Endodermal cell (in vitro differentiated cells): Measurements from ENCODE around the gene PER1. TPM values are rescaled to one million over a fixed set of nuclear protein-coding genes. Genes with fewer than 3 reads are reported as not detected.
A peak's percentile ranks its signal among the peaks of the same experiment; 100 is the strongest.

Experiments used
- DNase-seq: peaks from one replicate; pipeline ENCODE4 v3.0.0-alpha.2; 2017
- H3K27ac ChIP-seq: 2 replicates; pipeline ENCODE4 v1.5.1; 2013; ENCODE audit warnings: mild to moderate bottlenecking, low read depth, low read length, moderate library complexity
- H3K27me3 ChIP-seq: 2 replicates; pipeline ENCODE4 v1.6.1; 2013; ENCODE audit warnings: mild to moderate bottlenecking, low read length, moderate library complexity; ENCODE audit not compliant: insufficient read depth, control insufficient read depth, poor library complexity, severe bottlenecking
- H3K36me3 ChIP-seq: 2 replicates; pipeline ENCODE4 v1.7.0; 2013; ENCODE audit warnings: mild to moderate bottlenecking, low read length, moderate library complexity; ENCODE audit not compliant: control insufficient read depth, insufficient read depth
- H3K4me1 ChIP-seq: one replicate; pipeline ENCODE4 v1.7.0; 2013; ENCODE audit warnings: low read length; ENCODE audit not compliant: control insufficient read depth, insufficient read depth
- H3K4me3 ChIP-seq: 2 replicates; pipeline ENCODE4 v1.5.1; 2013; ENCODE audit warnings: mild to moderate bottlenecking, low read length, moderate library complexity
- H3K9ac ChIP-seq: 2 replicates; pipeline ENCODE4 v1.6.1; 2013; ENCODE audit warnings: mild to moderate bottlenecking, low read length, moderate library complexity; ENCODE audit not compliant: poor library complexity, severe bottlenecking; ENCODE audit errors: extremely low read depth
- H3K9me3 ChIP-seq: 2 replicates; pipeline ENCODE4 v1.6.1; 2013; ENCODE audit warnings: mild to moderate bottlenecking, low read length, moderate library complexity; ENCODE audit not compliant: control insufficient read depth
- H3K27ac Mint-ChIP-seq: 2 replicates; pipeline ENCODE4 v1.8.0; 2020; ENCODE audit warnings: mixed read lengths
- H3K27me3 Mint-ChIP-seq: 2 replicates; pipeline ENCODE4 v1.8.0; 2021; ENCODE audit warnings: mild to moderate bottlenecking, mixed read lengths; ENCODE audit not compliant: insufficient read depth
- H3K36me3 Mint-ChIP-seq: 2 replicates; pipeline ENCODE4 v1.8.0; 2020; ENCODE audit warnings: low read depth, mixed read lengths
- H3K4me1 Mint-ChIP-seq: 2 replicates; pipeline ENCODE4 v1.8.0; 2020; ENCODE audit warnings: mixed read lengths
- H3K4me3 Mint-ChIP-seq: 2 replicates; pipeline ENCODE4 v1.8.0; 2020; ENCODE audit warnings: mild to moderate bottlenecking, moderate library complexity, mixed read lengths
- H3K9me3 Mint-ChIP-seq: 2 replicates; pipeline ENCODE4 v1.8.0; 2020; ENCODE audit warnings: mild to moderate bottlenecking, mixed read lengths
- WGBS, 2 experiments: methylation state at CpG; one replicate each; pipeline versions ENCODE4 v1.1.5 to v1.1.7; 2013; ENCODE audit warnings: missing lambda C conversion rate in 2 of 2, mixed read lengths in 1 of 2; ENCODE audit not compliant: insufficient coverage in 1 of 2, insufficient read length in 1 of 2; 5-methylcytosine and 5-hydroxymethylcytosine counted together
- total RNA-seq, 2 donors: library from RNA; stranded (reverse); fragmentation: NEBNext Ultra II Directional in 1 of 2; extraction: Animal tissue kit (Norgen Biotek cat#: 25700) in 1 of 2; gene quantifications; 2 replicates in 1 of 2; 3 replicates in 1 of 2; pipeline ENCODE4 v1.2.1, GENCODE V29; 2021
- TF ChIP-seq, protein P1 (sequence below): fragments of 200-600 bp; sonication (generic); conservative IDR thresholded peaks from 2 replicates; pipeline ENCODE4 v1.5.0; 2021; ENCODE audit warnings: antibody characterized with exemption, mild to moderate bottlenecking

PER1 gene
- total RNA-seq, 2 donors from 2014 or later, result 38.3 to 53.7 TPM

DNA sequence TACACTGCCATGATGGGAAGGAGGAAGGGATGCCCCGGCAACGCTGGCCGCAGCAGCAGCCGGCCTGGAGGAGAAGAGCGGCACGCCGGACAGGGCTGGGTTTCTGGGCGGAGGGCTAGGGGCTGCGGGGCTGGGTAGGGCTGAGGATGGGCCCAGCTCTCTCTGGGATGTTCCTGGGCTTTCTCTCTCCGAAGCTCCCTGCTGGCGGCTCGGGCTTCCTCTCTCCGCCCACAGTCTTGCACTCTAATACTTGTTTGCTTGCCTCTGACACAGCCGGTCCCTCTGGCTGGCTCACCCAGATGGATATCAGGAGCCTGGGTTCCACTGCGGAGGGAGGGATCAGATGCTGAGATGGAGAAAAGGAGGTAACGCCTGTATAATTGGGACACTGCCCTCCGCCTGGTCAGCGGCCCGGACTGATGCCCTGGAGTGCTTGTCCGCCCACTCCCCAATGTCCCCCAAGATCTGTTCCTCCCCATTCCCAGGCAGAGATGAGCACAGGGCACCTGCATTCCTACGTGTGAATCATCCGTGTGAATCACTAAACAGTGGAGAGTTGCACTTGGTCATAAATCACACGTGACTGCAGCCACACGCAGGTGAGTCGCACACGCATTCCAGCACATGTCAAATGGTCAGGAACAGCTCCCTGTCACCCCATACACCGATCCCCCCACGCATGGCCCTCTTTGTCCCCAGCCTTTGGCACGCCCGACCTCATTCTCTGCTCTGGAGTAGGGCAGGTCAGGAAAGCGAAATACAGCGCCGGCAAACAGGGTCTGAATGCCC is 34.0 kb downstream of the PER1 start, which contains the start of gene ALOXE3:
TSS of gene ALOXE3 (minus strand) at position 535 of the 789 bp plus-strand sequence. CDS start at position 11, 524 bp downstream.
- no peaks in the 10 kb centered on the region for H3K36me3 ChIP-seq
- H3K4me3 ChIP-seq, result peak within 1 kb of the TSS; percentile 91
- peak within 1 kb of the TSS; percentile 83 for H3K4me3 Mint-ChIP-seq
- no peak within 1 kb of the TSS for H3K9ac ChIP-seq
- H3K9me3 Mint-ChIP-seq, result no peaks in the 10 kb centered on the region
- no peaks in the 10 kb centered on the region for H3K4me1 ChIP-seq
- TF ChIP-seq, protein P1, sequence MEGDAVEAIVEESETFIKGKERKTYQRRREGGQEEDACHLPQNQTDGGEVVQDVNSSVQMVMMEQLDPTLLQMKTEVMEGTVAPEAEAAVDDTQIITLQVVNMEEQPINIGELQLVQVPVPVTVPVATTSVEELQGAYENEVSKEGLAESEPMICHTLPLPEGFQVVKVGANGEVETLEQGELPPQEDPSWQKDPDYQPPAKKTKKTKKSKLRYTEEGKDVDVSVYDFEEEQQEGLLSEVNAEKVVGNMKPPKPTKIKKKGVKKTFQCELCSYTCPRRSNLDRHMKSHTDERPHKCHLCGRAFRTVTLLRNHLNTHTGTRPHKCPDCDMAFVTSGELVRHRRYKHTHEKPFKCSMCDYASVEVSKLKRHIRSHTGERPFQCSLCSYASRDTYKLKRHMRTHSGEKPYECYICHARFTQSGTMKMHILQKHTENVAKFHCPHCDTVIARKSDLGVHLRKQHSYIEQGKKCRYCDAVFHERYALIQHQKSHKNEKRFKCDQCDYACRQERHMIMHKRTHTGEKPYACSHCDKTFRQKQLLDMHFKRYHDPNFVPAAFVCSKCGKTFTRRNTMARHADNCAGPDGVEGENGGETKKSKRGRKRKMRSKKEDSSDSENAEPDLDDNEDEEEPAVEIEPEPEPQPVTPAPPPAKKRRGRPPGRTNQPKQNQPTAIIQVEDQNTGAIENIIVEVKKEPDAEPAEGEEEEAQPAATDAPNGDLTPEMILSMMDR, result no peak
- peak within 1 kb of the TSS; percentile 91 for H3K27ac Mint-ChIP-seq
- no peak within 1 kb of the TSS for H3K27ac ChIP-seq
- DNase-seq, result peak; percentile 88
- peaks cover 72% of the 10 kb centered on the region for H3K27me3 Mint-ChIP-seq
- 0 to 1% methylated on average over 16 to 33 of the region's 33 CpGs for WGBS, 2 experiments
- peaks cover 11% of the 10 kb centered on the region for H3K4me1 Mint-ChIP-seq
- no peaks in the 10 kb centered on the region for H3K9me3 ChIP-seq
- H3K36me3 Mint-ChIP-seq, result no peaks in the 10 kb centered on the region
- peaks cover 64% of the 10 kb centered on the region for H3K27me3 ChIP-seq

DNA sequence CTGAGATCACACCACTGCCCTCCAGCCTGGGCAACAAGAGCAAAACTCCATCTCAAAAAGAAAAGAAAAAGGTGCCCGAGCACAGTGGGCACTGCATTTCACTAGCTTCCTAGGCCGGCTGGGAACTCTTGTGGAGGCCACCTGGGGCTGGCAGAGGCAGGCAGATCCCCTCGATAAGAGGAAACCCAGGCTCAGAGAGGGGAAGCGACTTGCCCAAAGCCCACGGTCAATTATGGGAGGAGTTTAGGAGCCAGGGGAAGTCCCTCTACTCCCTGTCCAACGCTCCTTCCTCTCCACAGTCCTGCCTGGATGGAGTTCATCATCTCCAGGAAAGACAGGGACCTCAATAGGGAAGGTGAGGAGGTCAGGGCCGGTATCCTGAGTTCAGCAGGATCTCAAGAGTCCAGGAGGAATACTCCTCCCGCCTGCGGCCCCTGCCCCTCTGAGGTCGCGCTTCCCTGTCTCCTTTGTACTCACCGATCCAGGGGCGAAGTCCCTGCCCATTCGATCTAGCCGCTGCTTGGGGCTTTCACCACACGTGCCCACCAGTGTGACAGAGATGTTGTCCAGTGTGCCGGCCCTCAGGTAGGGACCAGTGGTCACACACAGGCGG is 34.7 kb downstream of the PER1 start:
- TF ChIP-seq, protein P1, result no peak
- Mint-ChIP-seq H3K4me3 (peak overlapping the region; percentile 83), H3K9me3 (no peaks in the 10 kb centered on the region), H3K27ac (no peak overlapping the region), H3K36me3 (no peaks in the 10 kb centered on the region), H3K4me1 (peaks cover 11% of the 10 kb centered on the region), H3K27me3 (peaks cover 72% of the 10 kb centered on the region)
- no peaks in the 10 kb centered on the region for H3K36me3 ChIP-seq
- H3K9me3 ChIP-seq, result no peaks in the 10 kb centered on the region
- 14 to 15% methylated on average over 8 to 18 of the region's 18 CpGs for WGBS, 2 experiments
- peaks cover 64% of the 10 kb centered on the region for H3K27me3 ChIP-seq
- peak overlapping the region; percentile 91 for H3K4me3 ChIP-seq
- no peak overlapping the region for H3K9ac ChIP-seq
- no peaks in the 10 kb centered on the region for H3K4me1 ChIP-seq
- DNase-seq, result no peak
- no peak overlapping the region for H3K27ac ChIP-seq

- H3K27me3 ChIP-seq, result peaks cover 64% of the 10 kb centered on the region
- H3K4me1 ChIP-seq, result no peaks in the 10 kb centered on the region
- Mint-ChIP-seq H3K27me3 (peaks cover 72% of the 10 kb centered on the region), H3K9me3 (no peaks in the 10 kb centered on the region), H3K36me3 (no peaks in the 10 kb centered on the region), H3K4me1 (peaks cover 11% of the 10 kb centered on the region), H3K27ac (no peak overlapping the region), H3K4me3 (no peak overlapping the region)
- no peak overlapping the region for H3K9ac ChIP-seq
- no peak overlapping the region for H3K27ac ChIP-seq
- H3K4me3 ChIP-seq, result no peak overlapping the region
- DNase-seq, result no peak
- no peaks in the 10 kb centered on the region for H3K9me3 ChIP-seq
- TF ChIP-seq, protein P1, result no peak
- no peaks in the 10 kb centered on the region for H3K36me3 ChIP-seq
- WGBS, 2 experiments, result 79 to 82% methylated on average over 12 to 18 of the region's 18 CpGs
These were observed 35.4 kb downstream of the PER1 start for GRCh38 chr17:8116776-8117175.
